ENCODE measurements around the gene MRGPRF. TPM values are rescaled to one million over a fixed set of nuclear protein-coding genes. Genes with fewer than 3 reads are reported as not detected.

Gene MRGPRF
- total RNA-seq, 1 donor from 2014 or later = 2.9 TPM

DNA sequence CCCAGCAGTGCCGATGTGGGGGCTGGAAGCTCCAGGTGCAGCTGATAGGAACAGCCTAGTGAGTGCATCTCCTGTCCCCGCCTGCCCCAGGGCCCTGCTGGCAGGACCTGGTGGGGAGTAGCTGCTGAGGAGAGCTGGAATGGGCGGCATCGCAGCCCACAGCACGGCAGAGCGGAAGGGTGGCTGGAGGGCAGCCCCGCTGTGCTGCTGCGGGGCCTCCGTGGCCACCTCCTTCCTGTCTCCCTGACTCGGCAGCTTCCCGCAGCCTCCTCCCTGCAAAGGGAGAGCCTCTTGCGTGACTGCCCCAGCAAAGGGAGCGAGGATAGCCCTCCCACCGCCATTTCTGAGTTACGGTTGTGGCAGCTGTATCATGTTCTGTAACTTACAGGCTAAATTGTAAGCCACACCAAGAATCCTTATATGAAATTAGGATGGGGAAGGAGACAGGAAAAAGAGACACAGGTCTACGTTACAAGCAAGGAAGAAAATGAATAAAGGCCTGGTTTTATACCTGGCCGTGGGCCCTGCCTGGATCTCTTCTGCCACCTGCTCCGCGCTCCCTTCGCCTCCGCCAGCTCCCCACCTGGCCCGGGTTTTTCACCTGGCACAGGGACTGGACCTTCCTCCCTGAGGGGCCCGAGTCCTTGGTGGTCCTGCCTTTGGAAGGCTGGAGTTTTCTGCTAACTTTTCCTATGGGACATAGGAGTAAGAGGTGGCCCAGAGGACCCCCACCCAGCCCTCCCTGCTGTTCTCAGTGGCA lies 45.6 kb upstream of the MRGPRF start:
- no peak overlapping the region for H3K4me3 ChIP-seq (ENCODE audit: low read depth, low read length)
- TF ChIP-seq, protein P1, sequence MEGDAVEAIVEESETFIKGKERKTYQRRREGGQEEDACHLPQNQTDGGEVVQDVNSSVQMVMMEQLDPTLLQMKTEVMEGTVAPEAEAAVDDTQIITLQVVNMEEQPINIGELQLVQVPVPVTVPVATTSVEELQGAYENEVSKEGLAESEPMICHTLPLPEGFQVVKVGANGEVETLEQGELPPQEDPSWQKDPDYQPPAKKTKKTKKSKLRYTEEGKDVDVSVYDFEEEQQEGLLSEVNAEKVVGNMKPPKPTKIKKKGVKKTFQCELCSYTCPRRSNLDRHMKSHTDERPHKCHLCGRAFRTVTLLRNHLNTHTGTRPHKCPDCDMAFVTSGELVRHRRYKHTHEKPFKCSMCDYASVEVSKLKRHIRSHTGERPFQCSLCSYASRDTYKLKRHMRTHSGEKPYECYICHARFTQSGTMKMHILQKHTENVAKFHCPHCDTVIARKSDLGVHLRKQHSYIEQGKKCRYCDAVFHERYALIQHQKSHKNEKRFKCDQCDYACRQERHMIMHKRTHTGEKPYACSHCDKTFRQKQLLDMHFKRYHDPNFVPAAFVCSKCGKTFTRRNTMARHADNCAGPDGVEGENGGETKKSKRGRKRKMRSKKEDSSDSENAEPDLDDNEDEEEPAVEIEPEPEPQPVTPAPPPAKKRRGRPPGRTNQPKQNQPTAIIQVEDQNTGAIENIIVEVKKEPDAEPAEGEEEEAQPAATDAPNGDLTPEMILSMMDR (conservative IDR thresholded peaks at IDR 0.05; ENCODE audit: low read depth, low read length) = no peak
- no peak for DNase-seq (ENCODE audit: low read depth)

DNA sequence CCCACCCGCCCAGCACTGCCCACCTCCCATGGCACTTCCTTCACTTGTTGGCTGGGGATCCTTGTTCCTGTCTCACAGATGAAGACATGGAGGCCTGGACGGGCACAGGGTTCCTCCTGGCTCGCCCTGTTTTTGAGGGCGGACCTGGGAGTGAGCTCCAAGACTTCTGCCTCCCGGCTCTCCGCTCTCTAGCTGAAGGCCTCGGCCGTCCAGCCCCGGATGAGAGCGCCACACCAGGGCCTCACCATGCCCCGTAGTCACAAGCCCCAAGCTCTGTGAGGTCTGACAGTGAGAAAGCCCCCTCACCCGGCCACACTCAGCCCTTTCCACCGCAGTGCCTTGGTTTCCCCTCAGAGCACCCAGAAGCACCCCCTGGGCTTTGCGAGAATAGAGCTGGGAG lies 44.8 kb upstream of the MRGPRF start:
- no peak overlapping the region for H3K4me3 ChIP-seq (ENCODE audit: low read depth, low read length)
- TF ChIP-seq, protein P1 (conservative IDR thresholded peaks at IDR 0.05; ENCODE audit: low read depth, low read length) = no peak
- no peak for DNase-seq (ENCODE audit: low read depth)

- H3K4me3 ChIP-seq (ENCODE audit: low read depth, low read length) = no peak overlapping the region
- no peak for DNase-seq (ENCODE audit: low read depth)
- TF ChIP-seq, protein P1 (conservative IDR thresholded peaks at IDR 0.05; ENCODE audit: low read depth, low read length) = no peak
These were observed 44.2 kb upstream of the MRGPRF start for GRCh38 chr11:69057236-69057635.

- TF ChIP-seq, protein P1 (conservative IDR thresholded peaks at IDR 0.05; ENCODE audit: low read depth, low read length) = no peak
- DNase-seq (ENCODE audit: low read depth) = no peak
These were observed 42.8 kb upstream of the MRGPRF start for GRCh38 chr11:69055598-69056516.

DNA sequence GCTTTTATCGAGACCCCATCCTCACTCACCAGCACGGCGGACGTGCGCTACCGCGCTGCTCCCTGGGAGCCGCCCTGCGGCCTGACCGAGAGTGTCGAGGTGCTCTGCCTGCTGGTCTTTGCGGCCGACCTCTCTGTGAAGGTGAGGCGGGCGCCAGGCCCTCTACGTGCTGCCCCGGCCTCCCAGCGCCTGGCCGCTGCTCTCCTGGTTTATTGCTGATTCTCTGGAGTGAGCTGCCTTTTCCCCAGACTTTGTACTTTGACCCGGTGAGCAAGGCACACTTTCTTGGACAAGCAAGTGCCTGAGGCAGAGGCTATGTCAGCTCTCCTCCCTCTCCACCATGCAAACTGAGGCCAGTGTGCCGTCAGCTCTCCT lies 42.2 kb upstream of the MRGPRF start:
- H3K4me3 ChIP-seq (ENCODE audit: low read depth, low read length) = no peak overlapping the region
- TF ChIP-seq, protein P1 (conservative IDR thresholded peaks at IDR 0.05; ENCODE audit: low read depth, low read length) = no peak
- DNase-seq (ENCODE audit: low read depth) = no peak

More at GRCh38 chr11:69055598-69056516, 42.8 kb upstream of the MRGPRF start:
- H3K4me3 ChIP-seq (ENCODE audit: low read depth, low read length) = no peak overlapping the region

- H3K4me3 ChIP-seq (ENCODE audit: low read depth, low read length) = no peak overlapping the region
- DNase-seq (ENCODE audit: low read depth) = no peak
- TF ChIP-seq, protein P1 (conservative IDR thresholded peaks at IDR 0.05; ENCODE audit: low read depth, low read length) = no peak
These were observed 41.6 kb upstream of the MRGPRF start for GRCh38 chr11:69054397-69055211.

Measured in epithelial cell of proximal tubule (primary cell).